ENCODE measurements around the gene CPED1.

GRCh38 chr7:120966961-120967360 lies 21.6 kb upstream of the CPED1 start:
- TF ChIP-seq, protein P1, sequence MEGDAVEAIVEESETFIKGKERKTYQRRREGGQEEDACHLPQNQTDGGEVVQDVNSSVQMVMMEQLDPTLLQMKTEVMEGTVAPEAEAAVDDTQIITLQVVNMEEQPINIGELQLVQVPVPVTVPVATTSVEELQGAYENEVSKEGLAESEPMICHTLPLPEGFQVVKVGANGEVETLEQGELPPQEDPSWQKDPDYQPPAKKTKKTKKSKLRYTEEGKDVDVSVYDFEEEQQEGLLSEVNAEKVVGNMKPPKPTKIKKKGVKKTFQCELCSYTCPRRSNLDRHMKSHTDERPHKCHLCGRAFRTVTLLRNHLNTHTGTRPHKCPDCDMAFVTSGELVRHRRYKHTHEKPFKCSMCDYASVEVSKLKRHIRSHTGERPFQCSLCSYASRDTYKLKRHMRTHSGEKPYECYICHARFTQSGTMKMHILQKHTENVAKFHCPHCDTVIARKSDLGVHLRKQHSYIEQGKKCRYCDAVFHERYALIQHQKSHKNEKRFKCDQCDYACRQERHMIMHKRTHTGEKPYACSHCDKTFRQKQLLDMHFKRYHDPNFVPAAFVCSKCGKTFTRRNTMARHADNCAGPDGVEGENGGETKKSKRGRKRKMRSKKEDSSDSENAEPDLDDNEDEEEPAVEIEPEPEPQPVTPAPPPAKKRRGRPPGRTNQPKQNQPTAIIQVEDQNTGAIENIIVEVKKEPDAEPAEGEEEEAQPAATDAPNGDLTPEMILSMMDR (IDR thresholded peaks at IDR 0.05; ENCODE audit: low read length), result no peak
- no peak for TF ChIP-seq EZH2 (optimal IDR thresholded peaks at IDR 0.05; ENCODE audit: low read depth, low read length)
